Measurements from ENCODE around the gene EMC8.

- TF ChIP-seq GATA2 (IDR thresholded peaks at IDR 0.05; ENCODE audit: low read depth, low read length): no peak
- TF ChIP-seq GATA3 (IDR thresholded peaks at IDR 0.05; ENCODE audit: low read depth, low read length): no peak
Observed at GRCh38 chr16:85820604-85821372, 21.4 kb upstream of the EMC8 start.
